ENCODE measurements around the gene CASP5. TPM values are rescaled to one million over a fixed set of nuclear protein-coding genes. Genes with fewer than 3 reads are reported as not detected.
A peak's percentile ranks its signal among the peaks of the same experiment; 100 is the strongest.
"Not testable (repeated sequence)": the region's sequence is repeated elsewhere in the genome, so short reads cannot be mapped to it uniquely, and the experiment has no call there.

CASP5 gene
- total and polyA plus RNA-seq, 3 experiments from 2014 or later, result not detected

GRCh38 chr11:104972924-104973323, 50.0 kb downstream of the CASP5 start:
- H3K27me3 ChIP-seq (ENCODE audit: insufficient read depth, low read length, poor library complexity, severe bottlenecking); H3K27ac Mint-ChIP-seq; H3K4me3 ChIP-seq (ENCODE audit: low read length); DNase-seq; H3K9me3 ChIP-seq (ENCODE audit: low read length); POLR2A ChIA-PET; H3K36me3 ChIP-seq (ENCODE audit: insufficient read depth, low read length); H3K4me1 ChIP-seq (ENCODE audit: insufficient read depth, low read length); CTCF ChIA-PET; H3K27me3 Mint-ChIP-seq; H3K27ac ChIP-seq (ENCODE audit: low read depth, low read length): not testable (repeated sequence)
- H3K36me3 Mint-ChIP-seq, result peaks cover 2 to 30% (median 6%) of the 10 kb centered on the region in 3 donors
- H3K4me1 Mint-ChIP-seq, result peaks cover 7 to 16% (median 10%) of the 10 kb centered on the region in 3 donors
- peaks cover 16 to 31% (median 20%) of the 10 kb centered on the region in 5 donors for H3K9me3 Mint-ChIP-seq
- H3K4me3 Mint-ChIP-seq, result peak overlapping the region in 1 of 7 donors; percentile 18

- Mint-ChIP-seq H3K36me3 (peaks cover 3 to 33% (median 19%) of the 10 kb centered on the region in 3 donors), H3K27me3 (no peaks in the 10 kb centered on the region), H3K4me3 (no peak overlapping the region), H3K4me1 (peaks cover 23 to 37% (median 26%) of the 10 kb centered on the region in 3 donors), H3K9me3 (peaks cover 14 to 31% (median 20%) of the 10 kb centered on the region in 5 donors), H3K27ac (peak overlapping the region in 3 of 8 donors; percentile 9 to 33 (median 23))
- Histone ChIP-seq H3K27ac (ENCODE audit: low read depth, low read length) (no peak overlapping the region), H3K27me3 (ENCODE audit: insufficient read depth, low read length, poor library complexity, severe bottlenecking) (no peaks in the 10 kb centered on the region), H3K4me1 (ENCODE audit: insufficient read depth, low read length) (peaks cover 17% of the 10 kb centered on the region), H3K4me3 (ENCODE audit: low read length) (no peak overlapping the region), H3K36me3 (ENCODE audit: insufficient read depth, low read length) (no peaks in the 10 kb centered on the region), H3K9me3 (ENCODE audit: low read length) (no peaks in the 10 kb centered on the region)
- POLR2A ChIA-PET, result no interaction called here
- no peak for DNase-seq
- CTCF ChIA-PET, result no interaction called here
Observed at GRCh38 chr11:104970756-104971155, 52.2 kb downstream of the CASP5 start.

- Mint-ChIP-seq H3K27ac (peak overlapping the region; percentile 89 to 99 (median 98)), H3K9me3 (peaks cover 14 to 22% (median 16%) of the 10 kb centered on the region in 5 donors), H3K36me3 (peaks cover 8 to 32% (median 24%) of the 10 kb centered on the region in 3 donors), H3K27me3 (no peaks in the 10 kb centered on the region), H3K4me1 (peaks cover 34 to 53% (median 41%) of the 10 kb centered on the region in 3 donors), H3K4me3 (peak overlapping the region; percentile 93 to 98 (median 97))
- Histone ChIP-seq H3K4me3 (ENCODE audit: low read length) (peak overlapping the region; percentile 82), H3K27ac (ENCODE audit: low read depth, low read length) (peak overlapping the region; percentile 70), H3K4me1 (ENCODE audit: insufficient read depth, low read length) (peaks cover 26% of the 10 kb centered on the region), H3K9me3 (ENCODE audit: low read length) (no peaks in the 10 kb centered on the region), H3K36me3 (ENCODE audit: insufficient read depth, low read length) (no peaks in the 10 kb centered on the region), H3K27me3 (ENCODE audit: insufficient read depth, low read length, poor library complexity, severe bottlenecking) (no peaks in the 10 kb centered on the region)
- DNase-seq, result no peak
- ChIA-PET CTCF (interaction anchor here (1.2 to 1.5 kb wide), 2 partner anchors 10 to 11 kb away, joined by 3 to 4 read pairs; no protein-coding TSS in a partner anchor), POLR2A (interaction anchor here (0.7 to 1.3 kb wide), 2 partner anchors 53 to 93 kb away, joined by 3 to 5 read pairs; no protein-coding TSS in a partner anchor)
Observed at GRCh38 chr11:104968856-104969776, 53.9 kb downstream of the CASP5 start.

- no peaks in the 10 kb centered on the region for H3K27me3 Mint-ChIP-seq
- H3K4me1 ChIP-seq (ENCODE audit: insufficient read depth, low read length), result peaks cover 29% of the 10 kb centered on the region
- no peaks in the 10 kb centered on the region for H3K36me3 ChIP-seq (ENCODE audit: insufficient read depth, low read length)
- peaks cover 8 to 15% (median 11%) of the 10 kb centered on the region in 5 donors for H3K9me3 Mint-ChIP-seq
- H3K36me3 Mint-ChIP-seq, result peaks cover 11 to 38% (median 22%) of the 10 kb centered on the region in 3 donors
- peaks cover 38 to 60% (median 48%) of the 10 kb centered on the region in 3 donors for H3K4me1 Mint-ChIP-seq
- ChIA-PET CTCF (interaction anchor here (1.2 kb wide), 1 partner anchor 10 kb away, joined by 3 read pairs; no protein-coding TSS in a partner anchor), POLR2A (interaction anchor here (0.7 to 1.3 kb wide), 2 partner anchors 52 to 92 kb away, joined by 3 to 5 read pairs; no protein-coding TSS in a partner anchor)
- no peaks in the 10 kb centered on the region for H3K27me3 ChIP-seq (ENCODE audit: insufficient read depth, low read length, poor library complexity, severe bottlenecking)
- H3K9me3 ChIP-seq (ENCODE audit: low read length), result no peaks in the 10 kb centered on the region
- H3K4me3 Mint-ChIP-seq, result peak within 1 kb of the TSS; percentile 93 to 98 (median 97)
- H3K27ac ChIP-seq (ENCODE audit: low read depth, low read length), result peak within 1 kb of the TSS; percentile 70
- peak within 1 kb of the TSS; percentile 89 to 99 (median 98) for H3K27ac Mint-ChIP-seq
- DNase-seq, result peak in 2 of 5 donors; percentile 49 to 55
- H3K4me3 ChIP-seq (ENCODE audit: low read length), result peak within 1 kb of the TSS; percentile 82
Observed at GRCh38 chr11:104968355-104968855, 54.6 kb downstream of the CASP5 start, which contains the start of gene CASP4. Gene CASP4 (minus strand): TSS chr11:104968574. CDS start chr11:104968525, 49 bp downstream.

GRCh38 chr11:104967534-104968354, 55.2 kb downstream of the CASP5 start:
- Mint-ChIP-seq H3K9me3 (peaks cover 3 to 8% (median 5%) of the 10 kb centered on the region in 5 donors), H3K4me1 (peaks cover 44 to 67% (median 55%) of the 10 kb centered on the region in 3 donors), H3K27me3 (no peaks in the 10 kb centered on the region), H3K4me3 (peak overlapping the region; percentile 93 to 98 (median 97)), H3K36me3 (peaks cover 18 to 43% (median 19%) of the 10 kb centered on the region in 3 donors), H3K27ac (peak overlapping the region; percentile 89 to 99 (median 98))
- peaks cover 34% of the 10 kb centered on the region for H3K4me1 ChIP-seq (ENCODE audit: insufficient read depth, low read length)
- peak in 1 of 5 donors; percentile 12 for DNase-seq
- H3K27ac ChIP-seq (ENCODE audit: low read depth, low read length), result peak overlapping the region; percentile 70
- ChIA-PET CTCF (interaction anchor here (1.0 to 1.2 kb wide), 2 partner anchors 9 to 33 kb away, joined by 3 read pairs; no protein-coding TSS in a partner anchor), POLR2A (interaction anchor here (1.3 kb wide), 1 partner anchor 91 kb away, joined by 3 read pairs; no protein-coding TSS in a partner anchor)
- no peaks in the 10 kb centered on the region for H3K27me3 ChIP-seq (ENCODE audit: insufficient read depth, low read length, poor library complexity, severe bottlenecking)
- H3K4me3 ChIP-seq (ENCODE audit: low read length), result peak overlapping the region; percentile 82
- no peaks in the 10 kb centered on the region for H3K9me3 ChIP-seq (ENCODE audit: low read length)
- H3K36me3 ChIP-seq (ENCODE audit: insufficient read depth, low read length), result no peaks in the 10 kb centered on the region

GRCh38 chr11:104965735-104966134, 57.2 kb downstream of the CASP5 start:
- peaks cover 20 to 63% (median 22%) of the 10 kb centered on the region in 3 donors for H3K36me3 Mint-ChIP-seq
- H3K27ac Mint-ChIP-seq, result peak overlapping the region; percentile 13 to 85 (median 60)
- DNase-seq, result no peak
- peaks cover 62 to 87% (median 75%) of the 10 kb centered on the region in 3 donors for H3K4me1 Mint-ChIP-seq
- Histone ChIP-seq H3K27me3 (ENCODE audit: insufficient read depth, low read length, poor library complexity, severe bottlenecking) (no peaks in the 10 kb centered on the region), H3K27ac (ENCODE audit: low read depth, low read length) (no peak overlapping the region), H3K9me3 (ENCODE audit: low read length) (no peaks in the 10 kb centered on the region), H3K4me3 (ENCODE audit: low read length) (no peak overlapping the region), H3K36me3 (ENCODE audit: insufficient read depth, low read length) (no peaks in the 10 kb centered on the region), H3K4me1 (ENCODE audit: insufficient read depth, low read length) (peaks cover 46% of the 10 kb centered on the region)
- no peaks in the 10 kb centered on the region for H3K9me3 Mint-ChIP-seq
- CTCF ChIA-PET, result no interaction called here
- POLR2A ChIA-PET, result no interaction called here
- no peaks in the 10 kb centered on the region for H3K27me3 Mint-ChIP-seq
- H3K4me3 Mint-ChIP-seq, result peak overlapping the region; percentile 73 to 98 (median 97)

- Histone ChIP-seq H3K27ac (ENCODE audit: low read depth, low read length) (no peak overlapping the region), H3K36me3 (ENCODE audit: insufficient read depth, low read length) (no peaks in the 10 kb centered on the region), H3K9me3 (ENCODE audit: low read length) (no peaks in the 10 kb centered on the region), H3K27me3 (ENCODE audit: insufficient read depth, low read length, poor library complexity, severe bottlenecking) (no peaks in the 10 kb centered on the region), H3K4me1 (ENCODE audit: insufficient read depth, low read length) (peaks cover 45% of the 10 kb centered on the region), H3K4me3 (ENCODE audit: low read length) (no peak overlapping the region)
- Mint-ChIP-seq H3K9me3 (no peaks in the 10 kb centered on the region), H3K27ac (no peak overlapping the region), H3K36me3 (peaks cover 20 to 68% (median 22%) of the 10 kb centered on the region in 3 donors), H3K4me1 (peaks cover 74 to 94% (median 90%) of the 10 kb centered on the region in 3 donors), H3K27me3 (no peaks in the 10 kb centered on the region), H3K4me3 (peak overlapping the region in 1 of 7 donors; percentile 22)
- DNase-seq, result no peak
- ChIA-PET POLR2A (no interaction called here), CTCF (no interaction called here)
Observed at GRCh38 chr11:104964247-104964646, 58.7 kb downstream of the CASP5 start.
